SK-N-MC (cell line): Measurements from ENCODE around the gene MYO18A.

ENCODE experiments used
- EZH2 ChIP-seq: fragments of 200-600 bp; sonication (generic); IDR thresholded peaks from one replicate; pipeline ENCODE4 v1.6.1; 2017; ENCODE audit warnings: antibody characterized with exemption
- POLR2AphosphoS5 ChIP-seq: IDR thresholded peaks from 2 replicates; pipeline ENCODE4 v1.6.1; 2012; ENCODE audit warnings: mild to moderate bottlenecking, low read depth, low read length, borderline replicate concordance

DNA sequence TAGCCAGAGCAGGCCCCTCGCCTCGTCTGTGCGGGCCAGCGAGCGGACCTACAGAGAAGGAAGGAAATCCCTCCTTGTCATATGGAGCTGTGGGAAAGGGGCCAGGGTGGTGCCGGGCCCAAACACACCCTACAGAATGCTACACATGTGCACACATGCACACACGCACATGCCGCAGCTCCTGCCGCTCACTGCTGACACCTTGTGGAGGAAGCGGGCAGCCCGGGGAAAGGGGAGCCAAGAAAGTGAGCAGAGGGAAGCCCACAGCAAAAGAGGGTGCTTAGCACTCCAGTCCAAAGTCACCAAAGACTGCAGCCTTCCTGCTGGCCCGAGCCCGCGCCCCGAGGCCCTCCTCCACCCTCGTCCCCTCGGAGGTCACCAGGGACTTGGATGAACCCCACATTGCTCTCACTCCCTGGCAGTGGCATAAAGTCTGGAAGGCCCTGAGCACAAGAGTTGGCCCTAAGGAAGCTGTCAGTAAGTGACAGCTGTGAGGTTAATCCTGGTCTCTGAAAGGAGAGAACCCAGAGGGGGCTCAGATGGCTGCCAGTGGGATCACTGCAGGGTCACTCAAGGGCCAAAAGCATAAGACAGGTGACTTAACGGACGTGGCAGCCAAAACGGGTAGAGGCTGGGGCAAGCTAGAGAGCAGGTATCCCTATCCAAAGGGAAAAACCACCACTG lies 68.2 kb downstream of the MYO18A start:
- TF ChIP-seq POLR2AphosphoS5: no peak
- TF ChIP-seq EZH2: no peak
